GM12878 (cell line): ENCODE measurements around the gene TRIP4.

Experiments used
- BRCA1 ChIP-seq: IDR thresholded peaks from 2 replicates; pipeline ENCODE4 v1.6.1; 2011; ENCODE audit warnings: low read depth, low read length, improper control_type of control experiment
- CEBPB ChIP-seq, 2 experiments: fragments of 150-350 bp in 1 of 2; IDR thresholded peaks; 2 replicates each; pipeline ENCODE4 v1.6.1; 2012 to 2014; ENCODE audit warnings: low read depth in 2 of 2, low read length in 2 of 2, borderline replicate concordance in 1 of 2, inconsistent platforms in 1 of 2
- PML ChIP-seq: IDR thresholded peaks from 2 replicates; pipeline ENCODE4 v1.6.1; 2012; ENCODE audit warnings: low read length, inconsistent platforms
- POLR2AphosphoS5 ChIP-seq: IDR thresholded peaks from 2 replicates; pipeline ENCODE4 v1.6.1; 2011; ENCODE audit warnings: mild to moderate bottlenecking, low read length, inconsistent platforms
- REST ChIP-seq: IDR thresholded peaks from 2 replicates; pipeline ENCODE4 v1.6.1; 2012; ENCODE audit warnings: mild to moderate bottlenecking, low read depth, low read length
- TCF12 ChIP-seq: IDR thresholded peaks from 2 replicates; pipeline ENCODE4 v1.6.1; 2011; ENCODE audit warnings: low read depth, mild to moderate bottlenecking, low read length

DNA sequence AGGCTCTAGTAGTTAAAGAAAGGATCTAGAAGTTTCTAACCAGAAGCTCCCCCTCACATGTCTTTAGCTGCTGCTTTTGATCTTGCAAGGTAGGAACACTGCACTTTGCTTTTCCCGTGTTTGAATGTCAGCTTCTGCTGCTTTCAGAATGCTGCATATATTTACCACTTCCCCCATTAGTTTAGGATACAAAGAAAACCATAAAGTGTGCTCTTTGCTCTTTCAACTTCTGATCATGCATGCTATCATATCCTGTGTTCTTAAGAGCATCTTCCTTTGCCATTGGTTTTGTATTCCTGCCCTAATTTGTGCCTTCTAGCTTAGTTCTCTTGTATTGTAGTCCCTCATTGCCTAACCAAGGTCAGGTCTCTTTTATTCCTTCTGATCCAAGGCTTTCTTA, 116.0 kb downstream of the TRIP4 start:
- TF ChIP-seq BRCA1 (no peak), TCF12 (no peak), PML (no peak), POLR2AphosphoS5 (no peak), REST (no peak), CEBPB (IDR thresholded peaks at IDR 0.05; ENCODE audit: borderline replicate concordance in 1 of 2, low read depth in 2 of 2, low read length in 2 of 2) (no peak)
